HepG2 (cell line): ENCODE results near the gene TEX48. TPM values are rescaled to one million over a fixed set of nuclear protein-coding genes. Genes with fewer than 3 reads are reported as not detected.
A peak's percentile ranks its signal among the peaks of the same experiment; 100 is the strongest.

ENCODE experiments used
- ATAC-seq: fragments of 200-7000 bp; cut with Tn5 transposase; 3 replicates; pipeline ENCODE4 v1.9.1; 2020; ENCODE audit warnings: mild to moderate bottlenecking, moderate library complexity
- BruUV-seq: library from RNA; stranded (reverse); fragments of 400-500 nt; replicated peaks from 2 replicates; lab custom pipeline; 2021; lab: Mats Ljungman, UMichigan
- CTCF ChIA-PET: fragments of 300-600 bp; formaldehyde crosslinking; extraction: SDS; loops from one replicate; lab custom pipeline; 2021; ENCODE audit warnings: low total read pairs, inconsistent platforms, low intra/inter-chr PET ratio; lab: Yijun Ruan, JAX
- POLR2A ChIA-PET: fragments of 350-600 bp; sonication (Branson Sonifier 250); formaldehyde crosslinking; loops from one replicate; lab custom pipeline; 2020; ENCODE audit warnings: antibody characterized with exemption, inconsistent platforms; lab: Yijun Ruan, JAX
- DNase-seq: peaks from one replicate; pipeline ENCODE4 v3.0.0-alpha.2; 2015; ENCODE audit warnings: low spot score
- FAIRE-seq: peaks from 3 replicates; lab custom pipeline; 2011; peaks lifted over from hg19 to GRCh38; lab: Jason Lieb, UNC
- H2AFZ ChIP-seq: one replicate; pipeline ENCODE4 v1.6.1; 2011; ENCODE audit warnings: low read length, inconsistent platforms
- H3K27ac ChIP-seq: fragments of 300-600 bp; 3 replicates; pipeline ENCODE4 v1.8.0; 2011; ENCODE audit warnings: mixed run types, mild to moderate bottlenecking, mixed read lengths, low read length, inconsistent platforms; ENCODE audit not compliant: insufficient read depth; ENCODE audit errors: extremely low read length
- H3K27me3 ChIP-seq, 2 experiments: fragments of 200-600 bp in 1 of 2; 2 replicates in 1 of 2; 3 replicates in 1 of 2; pipeline versions ENCODE4 v1.6.0 to v1.8.0; 2011; ENCODE audit warnings: low read length in 2 of 2, mild to moderate bottlenecking in 2 of 2, moderate library complexity in 2 of 2, inconsistent platforms in 1 of 2; ENCODE audit not compliant: insufficient read depth in 2 of 2, control insufficient read depth in 1 of 2
- H3K36me3 ChIP-seq, 2 experiments: fragments of 200-600 bp in 1 of 2; replicated peaks in 1 of 2; 2 replicates in 1 of 2; 3 replicates in 1 of 2; pipeline versions ENCODE4 v1.5.1 to v1.8.0; 2011; ENCODE audit warnings: low read length in 2 of 2, inconsistent platforms in 1 of 2; ENCODE audit not compliant: insufficient read depth in 2 of 2, control insufficient read depth in 1 of 2
- H3K4me1 ChIP-seq: 2 replicates; pipeline ENCODE4 v1.5.1; 2012; ENCODE audit warnings: low read length, inconsistent platforms; ENCODE audit not compliant: insufficient read depth
- H3K4me2 ChIP-seq: 2 replicates; pipeline ENCODE4 v1.6.0; 2011; ENCODE audit warnings: low read depth, low read length, inconsistent platforms
- H3K4me3 ChIP-seq, 3 experiments: fragments of 200-600 bp in 1 of 3; sonication (generic), shearing (Covaris generic) in 1 of 3; replicated peaks in 1 of 3; 2 replicates each; pipeline ENCODE4 v1.5.1; 2011 to 2016; ENCODE audit warnings: low read length in 3 of 3, inconsistent platforms in 2 of 3, low read depth in 2 of 3, mild to moderate bottlenecking in 2 of 3, control low read depth in 1 of 3, mixed read lengths in 1 of 3; ENCODE audit not compliant: insufficient read depth in 1 of 3
- H3K79me2 ChIP-seq: one replicate; pipeline ENCODE4 v1.6.1; 2011; ENCODE audit warnings: low read length, inconsistent platforms; ENCODE audit not compliant: insufficient read depth
- H3K9ac ChIP-seq: 2 replicates; pipeline ENCODE4 v1.6.0; 2011; ENCODE audit warnings: mild to moderate bottlenecking, low read depth, low read length, inconsistent platforms; ENCODE audit not compliant: insufficient read depth
- H3K9me3 ChIP-seq: 2 replicates; pipeline ENCODE4 v1.5.1; 2012; ENCODE audit warnings: mild to moderate bottlenecking, low read length
- H4K20me1 ChIP-seq: 2 replicates; pipeline ENCODE4 v1.6.0; 2011; ENCODE audit warnings: inconsistent platforms, mild to moderate bottlenecking, low read length, moderate library complexity; ENCODE audit not compliant: insufficient read depth
- AKNA ChIP-seq: sonication (generic); formaldehyde crosslinking; IDR thresholded peaks from 2 replicates; pipeline ENCODE4 v1.4.0; 2020; ENCODE audit warnings: missing genetic modification reagents, borderline replicate concordance
- ATF7-NPFF ChIP-seq: sonication (generic); formaldehyde crosslinking; IDR thresholded peaks from 2 replicates; pipeline ENCODE4 v1.8.1; 2023; ENCODE audit warnings: mild to moderate bottlenecking, low read depth, missing genetic modification reagents, moderate library complexity
- KMT2B ChIP-seq: IDR thresholded peaks from 2 replicates; pipeline ENCODE4 v1.6.1; 2016; ENCODE audit warnings: missing genetic modification reagents, missing compliant biosample characterization
- MIXL1 ChIP-seq: IDR thresholded peaks from 2 replicates; pipeline ENCODE4 v1.6.1; 2016
- PRMT3 ChIP-seq: sonication (generic); formaldehyde crosslinking; IDR thresholded peaks from 2 replicates; pipeline ENCODE4 v1.8.1; 2022; ENCODE audit warnings: low read depth, mild to moderate bottlenecking, moderate library complexity, missing genetic modification reagents, borderline replicate concordance
- RARA ChIP-seq: IDR thresholded peaks from 2 replicates; pipeline ENCODE4 v1.6.1; 2016; ENCODE audit warnings: missing genetic modification reagents, missing compliant biosample characterization
- SP140L ChIP-seq: sonication (generic); formaldehyde crosslinking; IDR thresholded peaks from 2 replicates; pipeline ENCODE4 v1.4.0; 2020; ENCODE audit warnings: missing genetic modification reagents, borderline replicate concordance
- TCF12 ChIP-seq, 2 experiments: fragments of 450-650 bp in 1 of 2; sonication (generic) in 1 of 2; formaldehyde crosslinking in 1 of 2; IDR thresholded peaks; 2 replicates each; pipeline versions ENCODE4 v1.6.1 to v1.8.0; 2017 to 2022; ENCODE audit warnings: antibody characterized with exemption in 1 of 2, mild to moderate bottlenecking in 1 of 2, missing genetic modification reagents in 1 of 2, moderate library complexity in 1 of 2
- ZNF432 ChIP-seq: sonication (generic); formaldehyde crosslinking; IDR thresholded peaks from 2 replicates; pipeline ENCODE4 v1.5.0; 2020; ENCODE audit warnings: missing genetic modification reagents, mild to moderate bottlenecking, borderline replicate concordance
- ZNF567 ChIP-seq: sonication (generic); formaldehyde crosslinking; IDR thresholded peaks from 2 replicates; pipeline ENCODE4 v1.8.1; 2023; ENCODE audit warnings: mild to moderate bottlenecking, missing genetic modification reagents, borderline replicate concordance
- ZNF773 ChIP-seq: sonication (generic); formaldehyde crosslinking; IDR thresholded peaks from 2 replicates; pipeline ENCODE4 v1.4.0; 2020; ENCODE audit warnings: missing genetic modification reagents, borderline replicate concordance
- WGBS: methylation state at CpG from one replicate; pipeline ENCODE4 v1.1.6; 2017; ENCODE audit warnings: low lambda C conversion rate; 5-methylcytosine and 5-hydroxymethylcytosine counted together
- in situ Hi-C: cut with HindIII; loops from 2 replicates; pipeline ENCODE4 v1.10.0; 2017; ENCODE audit warnings: low pct_unique_long_range_greater_than_20kb; ENCODE audit not compliant: extremely low pct_ligation_motif_present
- intact Hi-C: fragments of 100-400 bp; cut with micrococcal nuclease; formaldehyde crosslinking; loops from one replicate; pipeline ENCODE4 v1.10.0; 2022; ENCODE audit not compliant: unreplicated experiment
- polyA plus RNA-seq, 8 experiments: library from polyadenylated mRNA; depleted of rRNA in 3 of 8; stranded (reverse) in 7 of 8; unstranded in 1 of 8; fragments of >200 nt; fragmentation: Illumina TruSeq in 4 of 8; extraction: Trizol in 4 of 8; gene quantifications; 2 replicates each; pipeline versions ENCODE4 v1.2.1 to v1.2.3, GENCODE V29; 2011 to 2016; ENCODE audit warnings: low read depth in 4 of 8, missing spikeins in 1 of 8, mixed read lengths in 1 of 8; ENCODE audit not compliant: insufficient read depth in 1 of 8
- total RNA-seq, 5 experiments: library from RNA; depleted of rRNA; stranded (reverse); fragments of >200 nt; fragmentation: Illumina TruSeq; extraction: Trizol; gene quantifications; 2 replicates each; pipeline ENCODE4 v1.2.3, GENCODE V29; 2016; ENCODE audit warnings: low read depth in 1 of 5
- TF ChIP-seq, protein P1 (sequence below): sonication (generic); formaldehyde crosslinking; IDR thresholded peaks from 2 replicates; pipeline ENCODE4 v1.5.1; 2020; ENCODE audit warnings: missing genetic modification reagents, mild to moderate bottlenecking, borderline replicate concordance
- TF ChIP-seq, protein P2 (sequence below): sonication (generic); formaldehyde crosslinking; IDR thresholded peaks from 2 replicates; pipeline ENCODE4 v1.5.0; 2020; ENCODE audit warnings: mild to moderate bottlenecking, missing genetic modification reagents

The TEX48 gene
- total and polyA plus RNA-seq, 2 of the 13 experiments (the other 11 are each of a cell fraction or from before 2014, with no cell fraction given), result not detected

DNA sequence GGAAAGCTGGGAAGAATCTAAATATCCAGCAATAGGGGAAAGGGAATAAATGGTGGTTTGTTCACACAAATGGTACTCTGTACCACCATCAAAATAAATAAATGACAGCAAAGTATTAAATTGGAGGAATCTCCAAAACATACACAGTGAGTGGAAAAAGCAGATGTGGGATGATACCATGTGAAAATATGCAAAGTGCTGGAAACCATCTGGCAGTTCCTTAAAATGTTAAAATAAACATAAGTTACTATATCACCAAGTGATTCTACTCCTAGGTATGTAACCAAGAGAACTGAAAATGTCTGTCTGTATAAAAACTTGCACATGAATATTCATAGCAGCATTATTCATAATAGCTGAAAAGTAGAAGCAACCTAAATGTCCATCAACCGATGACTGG is 41.9 kb upstream of the TEX48 start (continued):
- no peak for TF ChIP-seq PRMT3 (CRISPR knock-in tag)

- DNase-seq, result no peak
- no peaks in the 10 kb centered on the region; a peak in 2 of 5 replicates for H3K27me3 ChIP-seq
- H4K20me1 ChIP-seq, result no peaks in the 10 kb centered on the region
- in situ Hi-C loops (no loop called here), intact Hi-C loops (no loop called here)
- ATAC-seq, result no peak
- H2AFZ ChIP-seq, result no peak overlapping the region
- no TSS peak for BruUV-seq
- no peaks in the 10 kb centered on the region for H3K79me2 ChIP-seq
- peaks cover 47% of the 10 kb centered on the region for H3K4me1 ChIP-seq
- no peak overlapping the region for H3K4me3 ChIP-seq
- peak overlapping the region; percentile 72; the same call in 1 of the 2 replicates for H3K4me2 ChIP-seq
- peak overlapping the region; percentile 8; the same call in 1 of the 2 replicates for H3K9ac ChIP-seq
- no peak for FAIRE-seq
- no peak overlapping the region for H3K27ac ChIP-seq
- H3K36me3 ChIP-seq, result no peaks in the 10 kb centered on the region
- ChIA-PET CTCF (no interaction called here), POLR2A (no interaction called here)
- WGBS, result 14% methylated on average over 5 of the region's 7 CpGs
- H3K9me3 ChIP-seq, result no peaks in the 10 kb centered on the region
- TF ChIP-seq, protein P1, sequence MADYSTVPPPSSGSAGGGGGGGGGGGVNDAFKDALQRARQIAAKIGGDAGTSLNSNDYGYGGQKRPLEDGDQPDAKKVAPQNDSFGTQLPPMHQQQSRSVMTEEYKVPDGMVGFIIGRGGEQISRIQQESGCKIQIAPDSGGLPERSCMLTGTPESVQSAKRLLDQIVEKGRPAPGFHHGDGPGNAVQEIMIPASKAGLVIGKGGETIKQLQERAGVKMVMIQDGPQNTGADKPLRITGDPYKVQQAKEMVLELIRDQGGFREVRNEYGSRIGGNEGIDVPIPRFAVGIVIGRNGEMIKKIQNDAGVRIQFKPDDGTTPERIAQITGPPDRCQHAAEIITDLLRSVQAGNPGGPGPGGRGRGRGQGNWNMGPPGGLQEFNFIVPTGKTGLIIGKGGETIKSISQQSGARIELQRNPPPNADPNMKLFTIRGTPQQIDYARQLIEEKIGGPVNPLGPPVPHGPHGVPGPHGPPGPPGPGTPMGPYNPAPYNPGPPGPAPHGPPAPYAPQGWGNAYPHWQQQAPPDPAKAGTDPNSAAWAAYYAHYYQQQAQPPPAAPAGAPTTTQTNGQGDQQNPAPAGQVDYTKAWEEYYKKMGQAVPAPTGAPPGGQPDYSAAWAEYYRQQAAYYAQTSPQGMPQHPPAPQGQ (CRISPR knock-in tag), result no peak
- TF ChIP-seq MIXL1 (CRISPR knock-in tag) (no peak), RARA (no peak), ZNF773 (no peak), AKNA (no peak), SP140L (CRISPR knock-in tag) (no peak), ZNF432 (no peak), ATF7-NPFF (no peak), ZNF567 (CRISPR knock-in tag) (no peak), TCF12 (IDR thresholded peaks at IDR 0.05) (no peak), TCF12 (CRISPR knock-in tag; IDR thresholded peaks at IDR 0.05) (no peak), KMT2B (CRISPR knock-in tag) (no peak)
- TF ChIP-seq, protein P2, sequence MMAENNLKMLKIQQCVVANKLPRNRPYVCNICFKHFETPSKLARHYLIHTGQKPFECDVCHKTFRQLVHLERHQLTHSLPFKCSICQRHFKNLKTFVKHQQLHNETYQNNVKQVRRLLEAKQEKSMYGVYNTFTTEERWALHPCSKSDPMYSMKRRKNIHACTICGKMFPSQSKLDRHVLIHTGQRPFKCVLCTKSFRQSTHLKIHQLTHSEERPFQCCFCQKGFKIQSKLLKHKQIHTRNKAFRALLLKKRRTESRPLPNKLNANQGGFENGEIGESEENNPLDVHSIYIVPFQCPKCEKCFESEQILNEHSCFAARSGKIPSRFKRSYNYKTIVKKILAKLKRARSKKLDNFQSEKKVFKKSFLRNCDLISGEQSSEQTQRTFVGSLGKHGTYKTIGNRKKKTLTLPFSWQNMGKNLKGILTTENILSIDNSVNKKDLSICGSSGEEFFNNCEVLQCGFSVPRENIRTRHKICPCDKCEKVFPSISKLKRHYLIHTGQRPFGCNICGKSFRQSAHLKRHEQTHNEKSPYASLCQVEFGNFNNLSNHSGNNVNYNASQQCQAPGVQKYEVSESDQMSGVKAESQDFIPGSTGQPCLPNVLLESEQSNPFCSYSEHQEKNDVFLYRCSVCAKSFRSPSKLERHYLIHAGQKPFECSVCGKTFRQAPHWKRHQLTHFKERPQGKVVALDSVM (CRISPR knock-in tag), result no peak
Measured at GRCh38 chr9:114722937-114723620, 41.1 kb upstream of the TEX48 start.
